Body of pancreas (tissue), 4 donors: Measurements from ENCODE around the gene PCP4.

Experiments used
- POLR2A ChIP-seq, 3 donors: fragments of 450-650 bp; IDR thresholded peaks; one replicate each; pipeline ENCODE4 v1.6.1; 2016; ENCODE audit warnings: antibody characterized with exemption in 3 of 3, mild to moderate bottlenecking in 2 of 3
- TF ChIP-seq, protein P1 (sequence below), 7 experiments: fragments of 450-650 bp in 4 of 7; fragments of 200-600 bp in 3 of 7; sonication (generic) in 3 of 7; IDR thresholded peaks; one replicate each; pipeline ENCODE4 v1.5.1; 2016 to 2019; ENCODE audit warnings: antibody characterized with exemption in 7 of 7

DNA sequence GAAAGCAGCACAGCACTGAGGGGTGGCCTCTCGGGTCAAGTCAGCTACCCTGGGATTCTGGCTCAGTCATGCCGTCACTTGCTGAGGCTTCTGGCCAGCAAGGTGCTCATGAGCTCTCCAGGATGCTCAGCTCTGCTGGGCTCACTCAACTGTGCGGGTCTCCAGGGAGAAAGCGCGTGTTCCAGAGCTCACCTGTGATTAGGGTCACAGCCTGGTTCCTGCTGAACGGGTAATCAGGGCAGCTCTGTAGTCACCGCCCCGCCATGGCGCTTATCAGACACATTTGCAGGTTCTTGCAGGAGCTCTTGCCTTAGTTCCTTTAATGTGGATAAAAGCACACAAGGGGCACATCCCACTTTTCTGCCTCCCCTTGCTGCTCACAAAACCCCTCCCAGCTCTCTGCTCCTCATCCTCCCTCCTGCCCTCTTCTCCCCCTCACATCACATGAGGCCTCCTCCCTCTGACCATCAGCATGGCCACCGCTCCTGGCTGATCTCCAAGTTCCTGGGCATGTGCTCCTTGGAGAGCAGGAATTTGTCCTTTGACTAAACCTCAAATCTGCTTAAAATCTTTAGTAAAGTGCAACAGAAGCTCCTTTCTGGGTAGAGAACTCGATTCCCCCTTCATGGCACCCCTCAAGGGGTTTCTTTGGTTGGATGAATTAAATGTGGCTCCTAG lies 2.0 kb downstream of the PCP4 start:
- TF ChIP-seq, protein P1, sequence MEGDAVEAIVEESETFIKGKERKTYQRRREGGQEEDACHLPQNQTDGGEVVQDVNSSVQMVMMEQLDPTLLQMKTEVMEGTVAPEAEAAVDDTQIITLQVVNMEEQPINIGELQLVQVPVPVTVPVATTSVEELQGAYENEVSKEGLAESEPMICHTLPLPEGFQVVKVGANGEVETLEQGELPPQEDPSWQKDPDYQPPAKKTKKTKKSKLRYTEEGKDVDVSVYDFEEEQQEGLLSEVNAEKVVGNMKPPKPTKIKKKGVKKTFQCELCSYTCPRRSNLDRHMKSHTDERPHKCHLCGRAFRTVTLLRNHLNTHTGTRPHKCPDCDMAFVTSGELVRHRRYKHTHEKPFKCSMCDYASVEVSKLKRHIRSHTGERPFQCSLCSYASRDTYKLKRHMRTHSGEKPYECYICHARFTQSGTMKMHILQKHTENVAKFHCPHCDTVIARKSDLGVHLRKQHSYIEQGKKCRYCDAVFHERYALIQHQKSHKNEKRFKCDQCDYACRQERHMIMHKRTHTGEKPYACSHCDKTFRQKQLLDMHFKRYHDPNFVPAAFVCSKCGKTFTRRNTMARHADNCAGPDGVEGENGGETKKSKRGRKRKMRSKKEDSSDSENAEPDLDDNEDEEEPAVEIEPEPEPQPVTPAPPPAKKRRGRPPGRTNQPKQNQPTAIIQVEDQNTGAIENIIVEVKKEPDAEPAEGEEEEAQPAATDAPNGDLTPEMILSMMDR (IDR thresholded peaks at IDR 0.05), result no peak
- TF ChIP-seq POLR2A (IDR thresholded peaks at IDR 0.05), result no peak
